GM21423 (cell line): ENCODE measurements around the gene PITPNB.
A peak's percentile ranks its signal among the peaks of the same experiment; 100 is the strongest.

Source experiments
- ATAC-seq: cut with Tn5 transposase; IDR thresholded peaks from one replicate; pipeline ENCODE4 v1.9.1; 2021; ENCODE audit warnings: mild to moderate bottlenecking, moderate library complexity; ENCODE audit not compliant: unreplicated experiment

Gene PITPNB

GRCh38 chr22:27919222-27919941 is at the start of gene PITPNB:
TSS of gene PITPNB (minus strand) at chr22:27919256. CDS start at chr22:27919191, 65 bp downstream.
- ATAC-seq: peak; percentile 88

GRCh38 chr22:27966168-27967064 is 47.4 kb upstream of the PITPNB start:
- ATAC-seq: no peak

GRCh38 chr22:27962268-27963044 is 43.4 kb upstream of the PITPNB start:
- ATAC-seq: no peak

GRCh38 chr22:27961680-27962079 is 42.6 kb upstream of the PITPNB start:
- no peak for ATAC-seq

- ATAC-seq: no peak
Observed at GRCh38 chr22:27961182-27961581, 42.1 kb upstream of the PITPNB start.

- ATAC-seq: no peak
Observed at GRCh38 chr22:27959335-27960090, 40.5 kb upstream of the PITPNB start.

- ATAC-seq: no peak
Observed at GRCh38 chr22:27952779-27953178, 33.7 kb upstream of the PITPNB start.

GRCh38 chr22:27952091-27952490 is 33.0 kb upstream of the PITPNB start:
- no peak for ATAC-seq

GRCh38 chr22:27949421-27949820 is 30.4 kb upstream of the PITPNB start:
- ATAC-seq: no peak

- no peak for ATAC-seq
Observed at GRCh38 chr22:27948569-27948968, 29.5 kb upstream of the PITPNB start.

- no peak for ATAC-seq
Observed at GRCh38 chr22:27947448-27947847, 28.4 kb upstream of the PITPNB start.

- ATAC-seq: no peak
Observed at GRCh38 chr22:27941143-27941542, 22.1 kb upstream of the PITPNB start.

- no peak for ATAC-seq
Observed at GRCh38 chr22:27937453-27937852, 18.4 kb upstream of the PITPNB start.

- ATAC-seq: no peak
Observed at GRCh38 chr22:27935897-27936296, 16.8 kb upstream of the PITPNB start.

GRCh38 chr22:27934069-27934468 is 15.0 kb upstream of the PITPNB start:
- no peak for ATAC-seq

- ATAC-seq: no peak
Observed at GRCh38 chr22:27933186-27933983, 14.3 kb upstream of the PITPNB start.

- no peak for ATAC-seq
Observed at GRCh38 chr22:27930331-27931060, 11.4 kb upstream of the PITPNB start.

- no peak for ATAC-seq
Observed at GRCh38 chr22:27927608-27928007, 8.6 kb upstream of the PITPNB start.

GRCh38 chr22:27925331-27925730 is 6.3 kb upstream of the PITPNB start:
- ATAC-seq: no peak
